Gastrocnemius medialis (tissue), 4 donors: Measurements from ENCODE around the gene AADACL4.

Experiments
- POLR2A ChIP-seq, 2 donors: fragments of 450-650 bp; IDR thresholded peaks; one replicate each; pipeline ENCODE4 v1.6.1; 2017; ENCODE audit warnings: antibody characterized with exemption in 2 of 2, mild to moderate bottlenecking in 2 of 2, moderate library complexity in 2 of 2
- TF ChIP-seq, protein P1 (sequence below), 5 experiments: fragments of 450-650 bp in 3 of 5; fragments of 200-600 bp in 2 of 5; sonication (generic) in 2 of 5; IDR thresholded peaks in 4 of 5; conservative IDR thresholded peaks in 1 of 5; 1 replicate in 4 of 5; 2 replicates in 1 of 5; pipeline ENCODE4 v1.5.1; 2016 to 2019; ENCODE audit warnings: antibody characterized with exemption in 5 of 5, mild to moderate bottlenecking in 3 of 5, moderate library complexity in 3 of 5

GRCh38 chr1:12594490-12594889 is 49.4 kb upstream of the AADACL4 start:
- TF ChIP-seq, protein P1, sequence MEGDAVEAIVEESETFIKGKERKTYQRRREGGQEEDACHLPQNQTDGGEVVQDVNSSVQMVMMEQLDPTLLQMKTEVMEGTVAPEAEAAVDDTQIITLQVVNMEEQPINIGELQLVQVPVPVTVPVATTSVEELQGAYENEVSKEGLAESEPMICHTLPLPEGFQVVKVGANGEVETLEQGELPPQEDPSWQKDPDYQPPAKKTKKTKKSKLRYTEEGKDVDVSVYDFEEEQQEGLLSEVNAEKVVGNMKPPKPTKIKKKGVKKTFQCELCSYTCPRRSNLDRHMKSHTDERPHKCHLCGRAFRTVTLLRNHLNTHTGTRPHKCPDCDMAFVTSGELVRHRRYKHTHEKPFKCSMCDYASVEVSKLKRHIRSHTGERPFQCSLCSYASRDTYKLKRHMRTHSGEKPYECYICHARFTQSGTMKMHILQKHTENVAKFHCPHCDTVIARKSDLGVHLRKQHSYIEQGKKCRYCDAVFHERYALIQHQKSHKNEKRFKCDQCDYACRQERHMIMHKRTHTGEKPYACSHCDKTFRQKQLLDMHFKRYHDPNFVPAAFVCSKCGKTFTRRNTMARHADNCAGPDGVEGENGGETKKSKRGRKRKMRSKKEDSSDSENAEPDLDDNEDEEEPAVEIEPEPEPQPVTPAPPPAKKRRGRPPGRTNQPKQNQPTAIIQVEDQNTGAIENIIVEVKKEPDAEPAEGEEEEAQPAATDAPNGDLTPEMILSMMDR (IDR thresholded peaks at IDR 0.05 in 4 of 5, conservative IDR thresholded peaks at IDR 0.05 in 1 of 5): no peak
- TF ChIP-seq POLR2A (IDR thresholded peaks at IDR 0.05): no peak
